VCaP (cell line): ENCODE results near the gene MEI4.

Experiments
- H3K27ac ChIP-seq: fragments of 450-650 bp; 2 replicates; pipeline ENCODE4 v1.5.1; 2017
- CTCF ChIP-seq: fragments of 450-650 bp; conservative IDR thresholded peaks from 2 replicates; pipeline ENCODE4 v1.5.1; 2017; ENCODE audit warnings: mild to moderate bottlenecking, moderate library complexity

The MEI4 gene

GRCh38 chr6:77626426-77626825, 26.4 kb upstream of the MEI4 start:
- no peak for TF ChIP-seq CTCF
- H3K27ac ChIP-seq = no peak overlapping the region

GRCh38 chr6:77630014-77630413, 22.8 kb upstream of the MEI4 start:
- H3K27ac ChIP-seq = no peak overlapping the region
- no peak for TF ChIP-seq CTCF

- H3K27ac ChIP-seq = no peak overlapping the region
- no peak for TF ChIP-seq CTCF
Measured at GRCh38 chr6:77633471-77633870, 19.4 kb upstream of the MEI4 start.

- TF ChIP-seq CTCF = no peak
Measured at GRCh38 chr6:77633993-77634715, 18.7 kb upstream of the MEI4 start.

GRCh38 chr6:77638129-77638830, 14.6 kb upstream of the MEI4 start:
- H3K27ac ChIP-seq = no peak overlapping the region
- no peak for TF ChIP-seq CTCF

More at GRCh38 chr6:77633993-77634715, 18.7 kb upstream of the MEI4 start:
- H3K27ac ChIP-seq = no peak overlapping the region

GRCh38 chr6:77644102-77644705, 8.6 kb upstream of the MEI4 start:
- no peak overlapping the region for H3K27ac ChIP-seq
- TF ChIP-seq CTCF = no peak

GRCh38 chr6:77650098-77650663, 2.7 kb upstream of the MEI4 start:
- no peak overlapping the region for H3K27ac ChIP-seq
- TF ChIP-seq CTCF = no peak
